Measurements from ENCODE around the gene F5.
A peak's percentile ranks its signal among the peaks of the same experiment; 100 is the strongest.
"Not testable (repeated sequence)": the region's sequence is repeated elsewhere in the genome, so short reads cannot be mapped to it uniquely, and the experiment has no call there.

The F5 gene

GRCh38 chr1:169508432-169509338 is 77.6 kb downstream of the F5 start:
- DNase-seq: no peak

- no peak for DNase-seq
Observed at GRCh38 chr1:169507413-169507812, 78.9 kb downstream of the F5 start.

- not testable (repeated sequence) for DNase-seq
Observed at GRCh38 chr1:169503601-169504000, 82.7 kb downstream of the F5 start.

GRCh38 chr1:169499807-169500206 is 86.5 kb downstream of the F5 start:
- DNase-seq: no peak

DNA sequence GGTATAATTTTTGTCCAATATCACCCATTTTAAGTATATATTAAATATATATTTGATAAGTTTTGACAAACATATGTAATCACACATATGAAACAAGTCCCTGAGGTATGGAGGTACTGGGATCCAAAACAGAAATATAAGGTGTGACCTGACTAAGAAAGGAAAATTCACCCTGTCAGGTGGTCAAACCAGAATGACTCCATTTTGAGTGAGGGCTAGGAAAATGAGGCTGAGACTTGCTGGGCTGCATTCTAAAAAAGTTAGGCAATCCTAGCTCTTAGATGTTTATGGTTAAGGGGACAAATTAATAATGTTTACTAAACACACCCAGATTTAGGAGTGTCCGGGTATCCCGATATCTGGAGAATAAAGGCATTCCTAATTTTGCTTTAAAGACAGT is 89.0 kb downstream of the F5 start:
- no peak for DNase-seq

GRCh38 chr1:169495916-169496315 is 90.4 kb downstream of the F5 start:
- no peak for DNase-seq

DNA sequence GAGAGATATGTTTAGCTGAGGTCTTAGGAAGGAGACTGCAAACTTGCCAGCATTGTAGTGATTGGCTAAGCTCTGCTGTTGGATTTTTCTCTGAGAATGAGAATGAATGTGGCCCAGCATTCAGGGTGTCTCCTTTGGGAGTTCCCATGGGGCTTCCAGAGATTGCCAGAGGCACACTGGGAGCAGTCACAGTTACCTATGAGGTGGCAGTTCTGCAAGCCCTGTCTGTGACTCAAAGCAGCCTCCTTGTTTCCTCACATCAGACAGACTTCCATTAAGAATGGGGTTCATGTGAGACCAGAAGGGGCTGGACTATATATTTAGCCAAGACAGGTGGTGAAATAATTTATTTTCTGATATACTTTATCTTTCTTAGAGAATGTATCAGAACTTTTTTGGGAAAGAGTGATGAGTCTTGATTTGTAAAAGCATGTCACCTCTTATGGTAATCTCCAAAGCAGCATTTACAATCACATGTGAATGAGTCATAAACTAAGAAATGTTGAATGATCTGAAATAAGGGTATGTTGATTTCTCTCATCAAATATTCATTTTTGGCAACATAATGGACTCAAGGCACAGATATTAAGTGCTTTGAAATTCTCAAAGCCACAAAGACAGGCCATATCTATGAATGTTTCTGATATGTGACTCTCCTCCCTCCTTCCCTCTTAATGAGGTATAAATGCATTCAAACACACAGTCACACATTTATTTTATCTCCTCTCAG is 91.1 kb downstream of the F5 start:
- no peak for DNase-seq

- DNase-seq: no peak
Observed at GRCh38 chr1:169494343-169494742, 91.9 kb downstream of the F5 start.

DNA sequence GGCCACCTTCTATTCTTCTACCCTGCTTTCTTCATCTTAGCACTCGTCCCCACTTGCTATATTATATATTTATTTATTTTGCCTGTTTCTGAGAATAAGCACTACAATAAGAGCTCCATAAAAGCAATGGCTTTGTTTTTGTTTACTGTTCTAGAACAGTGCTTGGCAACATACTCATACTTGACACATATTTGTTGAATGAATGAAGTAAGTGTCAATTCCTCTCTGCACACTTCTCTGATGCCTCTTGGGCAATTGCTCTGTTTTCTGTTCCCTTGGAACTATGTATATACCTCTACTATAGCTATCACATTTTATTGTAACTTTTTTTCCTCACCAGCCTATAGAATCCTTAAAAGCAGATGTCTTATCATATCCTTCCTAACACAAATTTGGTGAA is 93.0 kb downstream of the F5 start:
- no peak for DNase-seq

- DNase-seq: no peak
Observed at GRCh38 chr1:169491845-169492281, 94.4 kb downstream of the F5 start.

DNA sequence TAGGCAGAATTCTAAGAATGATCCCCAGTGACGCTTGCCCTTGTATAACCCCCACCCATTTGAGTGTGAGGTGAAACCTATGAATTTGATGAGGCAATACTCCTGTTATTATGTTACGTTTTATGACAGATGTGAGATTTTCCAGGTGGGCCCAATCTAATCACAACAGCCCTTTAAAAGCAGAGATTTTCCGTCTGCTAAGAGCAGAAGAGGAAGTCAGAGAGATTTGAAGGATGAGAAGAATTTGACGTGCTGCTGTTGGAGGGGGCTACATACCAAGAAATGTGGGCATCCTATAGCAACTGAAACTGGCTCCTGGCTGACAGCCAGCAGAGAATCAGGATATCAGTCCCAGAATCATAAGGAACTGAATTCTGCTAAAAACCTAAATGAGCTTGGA is 98.1 kb downstream of the F5 start:
- DNase-seq: no peak

GRCh38 chr1:169487561-169487960 is 98.7 kb downstream of the F5 start:
- no peak for DNase-seq

DNA sequence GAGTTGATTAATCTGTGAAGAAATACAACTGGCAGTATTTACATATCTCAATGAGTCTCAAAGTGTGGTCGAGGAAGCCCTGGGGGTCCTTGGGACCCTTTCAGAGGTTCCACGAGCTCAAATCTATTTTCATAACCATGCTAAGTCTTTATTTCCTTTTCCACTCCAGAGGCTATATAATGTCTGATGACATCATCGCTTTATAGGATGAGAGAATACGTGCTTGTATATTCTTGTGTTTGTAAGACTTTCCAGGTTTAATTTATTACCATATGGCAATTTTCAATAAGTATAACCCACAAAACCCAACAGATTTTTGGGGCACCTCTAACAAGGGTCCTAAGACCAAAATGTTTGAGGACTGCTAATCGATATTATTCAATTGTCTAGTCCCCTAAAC is 99.1 kb downstream of the F5 start:
- DNase-seq: no peak

GRCh38 chr1:169486281-169487051 is 99.8 kb downstream of the F5 start:
- DNase-seq: no peak

DNA sequence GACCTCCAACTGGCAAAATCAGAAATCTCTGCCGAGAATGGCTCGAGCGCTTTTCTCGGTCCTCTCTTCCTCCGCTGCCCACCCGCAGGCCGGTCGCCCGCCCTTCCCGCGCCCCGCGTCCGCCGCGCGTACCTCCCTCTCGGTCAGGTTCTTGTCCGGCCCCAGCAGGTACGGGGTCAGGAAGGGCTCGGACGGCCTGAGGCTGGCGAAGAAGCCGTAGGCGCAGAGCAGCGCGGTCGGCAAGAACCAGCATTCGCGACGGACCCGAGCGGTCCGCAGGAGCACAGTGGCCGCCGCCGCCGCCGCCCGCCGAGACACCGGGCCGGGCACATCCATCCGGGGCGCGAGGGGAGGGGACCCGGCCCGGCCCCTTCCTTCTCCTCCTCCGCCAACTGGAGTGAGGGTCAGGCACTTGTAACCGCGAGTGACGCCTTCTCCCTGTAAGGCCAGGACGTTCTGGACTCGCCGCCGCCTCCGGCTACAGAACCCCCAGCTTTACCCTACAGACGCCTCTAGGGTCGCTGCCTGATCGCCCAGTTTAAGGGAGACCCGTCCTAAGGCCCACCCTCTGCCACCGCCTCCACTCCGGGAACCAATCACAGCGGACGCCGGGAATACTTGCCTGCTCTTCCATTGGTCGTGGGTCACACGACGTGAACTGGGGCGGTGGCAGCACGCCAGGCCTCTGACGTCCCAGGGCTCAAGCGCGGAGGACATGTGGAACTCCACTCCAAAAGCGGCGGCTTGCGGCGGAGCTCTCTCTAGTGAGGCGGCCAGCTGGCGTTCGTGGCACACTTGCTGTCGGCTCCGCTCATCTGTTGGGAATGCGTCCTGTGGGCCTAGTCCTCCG is 100.6 kb downstream of the F5 start, which contains the start of gene SLC19A2:
SLC19A2 (minus strand) TSS at position 514 of the 850 bp plus-strand sequence; CDS start at position 336, 178 bp downstream.
- peak; percentile 79 for DNase-seq

DNA sequence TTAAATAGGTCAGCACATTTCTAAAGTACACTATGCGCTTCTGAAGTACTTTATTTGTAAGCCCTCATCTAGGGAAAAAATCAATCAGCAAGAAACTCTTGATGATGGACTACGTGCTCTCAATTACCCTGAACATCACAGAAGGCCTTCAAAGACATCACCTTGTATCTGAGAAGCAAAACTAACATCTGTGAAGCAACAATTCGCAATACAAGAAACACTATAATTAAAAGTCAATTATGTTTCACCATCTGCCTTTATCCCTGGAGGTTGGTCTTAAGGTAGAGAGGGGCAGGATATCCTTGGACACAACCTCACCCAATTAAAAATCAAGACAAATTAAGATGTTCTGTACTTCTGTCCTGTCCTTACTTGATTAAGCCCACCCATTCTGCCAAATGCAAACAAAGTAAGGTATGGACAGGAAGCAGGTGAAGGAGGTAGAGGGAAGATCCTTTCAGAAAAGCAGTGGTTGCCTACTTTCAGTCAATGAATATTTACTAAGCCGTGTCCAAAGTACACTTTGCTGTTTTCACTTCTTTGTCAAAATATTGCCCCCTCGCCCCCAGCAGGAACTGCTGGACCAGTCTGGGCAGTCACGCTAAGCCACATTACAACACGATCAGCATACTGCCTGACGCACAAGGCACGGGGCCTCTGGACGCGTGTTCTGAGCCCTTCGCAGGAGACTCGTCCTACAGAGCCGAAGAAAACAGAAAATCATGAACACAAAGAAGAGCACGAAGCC is 101.4 kb downstream of the F5 start:
- DNase-seq: no peak

- DNase-seq: no peak
Observed at GRCh38 chr1:169484101-169484500, 102.2 kb downstream of the F5 start.

- DNase-seq: no peak
Observed at GRCh38 chr1:169483500-169483966, 102.7 kb downstream of the F5 start.

GRCh38 chr1:169479363-169480066 is 106.8 kb downstream of the F5 start:
- no peak for DNase-seq

DNA sequence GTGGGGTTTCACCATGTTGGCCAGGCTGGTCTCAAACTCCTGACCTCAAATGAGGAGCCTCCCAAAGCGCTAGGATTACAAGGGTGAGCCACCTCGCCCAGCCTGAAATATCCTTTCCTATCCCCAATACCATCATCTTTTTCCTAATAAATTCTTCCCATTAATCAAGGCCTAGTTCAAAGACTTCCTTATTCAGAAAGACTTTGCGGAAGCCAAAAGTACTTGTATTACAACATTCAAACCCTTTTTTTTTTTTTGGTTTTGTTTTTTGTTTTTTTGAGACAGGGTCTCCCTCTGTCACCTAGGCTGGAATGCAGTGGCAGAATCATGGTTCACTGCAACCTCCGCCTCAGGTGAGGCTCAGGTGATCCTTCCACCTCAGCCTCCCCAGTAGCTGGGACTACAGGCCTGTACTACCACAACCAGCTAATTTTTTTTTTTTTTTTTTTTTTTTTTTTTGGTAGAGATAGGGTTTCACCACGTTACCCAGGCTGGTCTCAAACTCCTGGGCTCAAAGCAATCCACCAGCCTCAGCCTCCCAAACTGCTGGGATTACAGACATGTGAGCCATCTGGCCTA is 108.1 kb downstream of the F5 start:
- no peak for DNase-seq

Measured in 8988T (cell line).